K562 (cell line): Measurements from ENCODE around the gene CNOT1. TPM values are rescaled to one million over a fixed set of nuclear protein-coding genes. Genes with fewer than 3 reads are reported as not detected.

Source experiments
- CUX1 ChIP-seq: fragments of 200-800 bp; sonication (Bioruptor generic); IDR thresholded peaks from 2 replicates; pipeline ENCODE4 v1.6.1; 2016; ENCODE audit warnings: missing genetic modification characterization, missing compliant biosample characterization
- PRDM10 ChIP-seq: fragments of 450-650 bp; IDR thresholded peaks from 2 replicates; pipeline ENCODE4 v1.6.1; 2018; ENCODE audit not compliant: partially characterized antibody
- PRPF4 ChIP-seq: fragments of 200-400 bp; formaldehyde crosslinking; IDR thresholded peaks from one replicate; pipeline ENCODE4 v1.6.1; 2017; ENCODE audit warnings: low read length, low read depth, mild to moderate bottlenecking; ENCODE audit not compliant: insufficient read depth, poor library complexity, severe bottlenecking
- PTTG1 ChIP-seq: fragments of 450-650 bp; IDR thresholded peaks from 2 replicates; pipeline ENCODE4 v1.6.1; 2016; ENCODE audit warnings: low read depth, mild to moderate bottlenecking, missing genetic modification characterization, missing compliant biosample characterization
- RUNX1 ChIP-seq: sonication (generic); IDR thresholded peaks from 2 replicates; pipeline ENCODE4 v1.6.1; 2016; ENCODE audit warnings: antibody characterized with exemption, low read depth
- STAG1 ChIP-seq: sonication (generic); formaldehyde crosslinking; IDR thresholded peaks from 2 replicates; pipeline ENCODE4 v1.5.0; 2020; ENCODE audit warnings: missing genetic modification reagents, borderline replicate concordance
- TFAP4 ChIP-seq: sonication (generic); formaldehyde crosslinking; IDR thresholded peaks from 2 replicates; pipeline ENCODE4 v1.8.0; 2022; ENCODE audit warnings: missing genetic modification reagents, mild to moderate bottlenecking, moderate library complexity, borderline replicate concordance
- ZBTB7A ChIP-seq: IDR thresholded peaks from 2 replicates; pipeline ENCODE4 v1.6.1; 2011; ENCODE audit warnings: low read depth, mild to moderate bottlenecking, low read length, moderate library complexity, borderline replicate concordance; ENCODE audit not compliant: control insufficient read depth
- ZNF696 ChIP-seq: fragments of 250-450 bp; sonication (Bioruptor Pico); conservative IDR thresholded peaks from 2 replicates; pipeline ENCODE4 v1.4.0; 2020; ENCODE audit warnings: mild to moderate bottlenecking, moderate library complexity
- polyA plus RNA-seq, 8 experiments: library from polyadenylated mRNA; depleted of rRNA in 4 of 8; stranded (reverse) in 5 of 8; unstranded in 3 of 8; fragments of >200 nt; fragmentation: Nextera tagmentation in 2 of 8; fragmentation: Illumina TruSeq in 1 of 8; extraction: Ambion mirVana in 2 of 8; extraction: Trizol in 1 of 8; gene quantifications; 2 replicates each; pipeline versions ENCODE4 v1.2.1 to v1.2.3, GENCODE V29; 2011 to 2014; ENCODE audit warnings: inconsistent platforms in 1 of 8, missing spikeins in 1 of 8
- total RNA-seq, 7 experiments: library from RNA; depleted of rRNA in 6 of 7; stranded (reverse); fragments of >200 nt in 6 of 7; fragmentation: Illumina TruSeq in 2 of 7; extraction: Trizol in 2 of 7; gene quantifications; 2 replicates each; pipeline versions ENCODE4 v1.2.1 to v1.2.3, GENCODE V29; 2011 to 2021; ENCODE audit warnings: low replicate concordance in 1 of 7
- TF ChIP-seq, protein P1 (sequence below), 3 experiments: IDR thresholded peaks in 2 of 3; conservative IDR thresholded peaks in 1 of 3; 2 replicates each; pipeline ENCODE4 v1.5.1; 2011 to 2012; ENCODE audit warnings: low read length in 3 of 3, mild to moderate bottlenecking in 3 of 3, control low read depth in 2 of 3, improper control_type of control experiment in 1 of 3, inconsistent platforms in 1 of 3, low read depth in 1 of 3, mixed read lengths in 1 of 3, moderate library complexity in 1 of 3; ENCODE audit not compliant: insufficient read depth in 2 of 3

The CNOT1 gene
- total and polyA plus RNA-seq, 9 of the 15 experiments (the other 6 are each of a cell fraction or from before 2014, with no cell fraction given): 110 to 270 (median 220) TPM

DNA sequence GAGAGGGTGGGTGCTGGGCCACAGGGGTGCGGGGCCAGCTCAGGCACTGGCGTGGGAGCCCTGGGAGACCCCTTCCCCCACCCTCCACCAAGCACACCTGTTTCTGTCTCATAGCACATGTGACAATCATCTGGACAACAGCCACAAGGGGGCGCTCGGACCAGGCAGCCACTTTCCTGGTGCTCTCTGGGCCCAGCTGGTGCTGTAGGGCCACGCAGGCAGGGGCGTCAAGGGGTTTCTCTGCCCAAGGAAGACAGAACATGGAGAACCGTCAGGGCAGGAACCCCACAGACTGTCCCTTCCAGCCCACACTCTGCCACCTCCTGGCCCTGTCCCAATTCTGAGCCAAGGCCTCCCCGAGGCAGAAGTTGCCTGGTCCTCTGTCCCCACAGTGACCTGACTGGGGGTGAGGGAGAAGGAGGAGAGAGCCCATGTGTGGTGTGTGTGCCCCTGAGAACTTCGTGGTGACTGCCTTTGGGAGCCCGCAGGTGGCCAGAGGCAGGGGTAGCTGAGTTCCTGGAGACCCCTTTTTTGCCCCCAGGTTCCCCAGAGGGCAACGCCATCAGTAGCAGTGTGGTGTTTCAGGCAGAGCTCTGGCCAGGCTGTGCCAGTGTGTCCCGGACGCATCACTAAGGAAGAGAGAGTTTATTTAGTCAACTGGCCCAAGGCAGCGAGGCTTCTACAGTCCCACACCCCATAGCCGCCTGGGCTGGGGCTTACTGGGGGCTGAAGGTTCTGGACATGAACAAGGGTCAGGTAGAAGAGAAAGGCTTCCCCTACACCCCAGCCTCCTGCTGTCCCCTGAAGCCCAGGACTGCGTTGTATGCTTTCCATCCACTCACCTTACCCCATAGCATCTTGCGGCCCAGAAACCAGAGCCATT, 117.5 kb downstream of the CNOT1 start (continued):
- TF ChIP-seq CUX1: no peak
- TF ChIP-seq PRDM10: no peak
- no peak for TF ChIP-seq ZNF696 (CRISPR knock-in tag)
- TF ChIP-seq, protein P1, sequence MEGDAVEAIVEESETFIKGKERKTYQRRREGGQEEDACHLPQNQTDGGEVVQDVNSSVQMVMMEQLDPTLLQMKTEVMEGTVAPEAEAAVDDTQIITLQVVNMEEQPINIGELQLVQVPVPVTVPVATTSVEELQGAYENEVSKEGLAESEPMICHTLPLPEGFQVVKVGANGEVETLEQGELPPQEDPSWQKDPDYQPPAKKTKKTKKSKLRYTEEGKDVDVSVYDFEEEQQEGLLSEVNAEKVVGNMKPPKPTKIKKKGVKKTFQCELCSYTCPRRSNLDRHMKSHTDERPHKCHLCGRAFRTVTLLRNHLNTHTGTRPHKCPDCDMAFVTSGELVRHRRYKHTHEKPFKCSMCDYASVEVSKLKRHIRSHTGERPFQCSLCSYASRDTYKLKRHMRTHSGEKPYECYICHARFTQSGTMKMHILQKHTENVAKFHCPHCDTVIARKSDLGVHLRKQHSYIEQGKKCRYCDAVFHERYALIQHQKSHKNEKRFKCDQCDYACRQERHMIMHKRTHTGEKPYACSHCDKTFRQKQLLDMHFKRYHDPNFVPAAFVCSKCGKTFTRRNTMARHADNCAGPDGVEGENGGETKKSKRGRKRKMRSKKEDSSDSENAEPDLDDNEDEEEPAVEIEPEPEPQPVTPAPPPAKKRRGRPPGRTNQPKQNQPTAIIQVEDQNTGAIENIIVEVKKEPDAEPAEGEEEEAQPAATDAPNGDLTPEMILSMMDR (IDR thresholded peaks at IDR 0.05 in 2 of 3, conservative IDR thresholded peaks at IDR 0.05 in 1 of 3; ENCODE audit: insufficient read depth in 2 of 3, low read depth in 1 of 3, low read length in 3 of 3): peak; percentile 74 to 87 (median 86)
- TF ChIP-seq ZBTB7A: peak; percentile 72; the same call in 1 of the 2 replicates
- peak; percentile 96 for TF ChIP-seq TFAP4
- TF ChIP-seq PRPF4: no peak
- TF ChIP-seq PTTG1 (tag): no peak
- TF ChIP-seq RUNX1: no peak
- peak; percentile 17; the same call in 1 of the 2 replicates for TF ChIP-seq STAG1 (CRISPR knock-in tag)
